ENCODE results near the gene FKBP14.

The FKBP14 gene, protein sequence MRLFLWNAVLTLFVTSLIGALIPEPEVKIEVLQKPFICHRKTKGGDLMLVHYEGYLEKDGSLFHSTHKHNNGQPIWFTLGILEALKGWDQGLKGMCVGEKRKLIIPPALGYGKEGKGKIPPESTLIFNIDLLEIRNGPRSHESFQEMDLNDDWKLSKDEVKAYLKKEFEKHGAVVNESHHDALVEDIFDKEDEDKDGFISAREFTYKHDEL

DNA sequence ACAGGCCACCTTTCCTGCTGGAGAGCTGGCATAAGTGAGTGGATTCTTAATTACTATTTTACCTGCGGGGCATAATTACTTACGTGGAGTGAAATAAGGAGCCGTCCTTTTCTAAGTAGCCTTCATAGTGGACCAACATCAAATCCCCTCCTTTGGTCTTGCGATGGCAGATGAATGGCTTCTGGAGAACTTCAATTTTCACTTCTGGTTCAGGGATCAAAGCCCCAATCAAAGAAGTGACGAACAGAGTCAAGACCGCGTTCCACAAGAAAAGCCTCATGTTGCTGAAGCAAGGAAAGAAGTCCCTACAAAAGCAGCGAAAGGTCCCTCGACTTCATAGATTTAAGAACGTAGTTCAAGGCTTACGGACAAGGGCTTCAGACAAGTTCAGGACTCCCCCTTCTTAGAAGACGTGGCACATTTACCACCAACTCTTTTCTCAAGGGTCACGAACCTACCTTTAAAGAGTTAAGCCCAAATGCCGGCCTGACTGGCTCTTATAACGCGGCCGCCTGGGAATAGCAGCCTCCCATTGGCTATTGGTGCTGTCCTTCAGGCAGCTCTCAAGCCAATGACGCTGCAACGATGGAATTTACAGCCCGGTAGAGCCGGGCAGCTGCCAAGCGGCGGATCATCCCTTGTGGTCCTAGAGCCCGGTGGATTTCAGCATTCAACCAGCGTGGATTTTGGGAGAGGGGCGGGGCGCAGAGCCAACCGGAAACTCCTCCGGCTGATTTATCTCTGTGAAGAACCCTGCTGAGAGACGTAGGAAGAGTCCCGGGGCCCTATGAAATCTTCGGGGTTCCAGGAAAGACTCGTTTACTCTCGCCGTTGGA lies at the start of gene FKBP14:
Gene FKBP14, minus strand, starts transcription at position 474 of the 836 bp plus-strand sequence. Its CDS starts 194 bp downstream, at position 280.
- peak; percentile 100 for DNase-seq

DNA sequence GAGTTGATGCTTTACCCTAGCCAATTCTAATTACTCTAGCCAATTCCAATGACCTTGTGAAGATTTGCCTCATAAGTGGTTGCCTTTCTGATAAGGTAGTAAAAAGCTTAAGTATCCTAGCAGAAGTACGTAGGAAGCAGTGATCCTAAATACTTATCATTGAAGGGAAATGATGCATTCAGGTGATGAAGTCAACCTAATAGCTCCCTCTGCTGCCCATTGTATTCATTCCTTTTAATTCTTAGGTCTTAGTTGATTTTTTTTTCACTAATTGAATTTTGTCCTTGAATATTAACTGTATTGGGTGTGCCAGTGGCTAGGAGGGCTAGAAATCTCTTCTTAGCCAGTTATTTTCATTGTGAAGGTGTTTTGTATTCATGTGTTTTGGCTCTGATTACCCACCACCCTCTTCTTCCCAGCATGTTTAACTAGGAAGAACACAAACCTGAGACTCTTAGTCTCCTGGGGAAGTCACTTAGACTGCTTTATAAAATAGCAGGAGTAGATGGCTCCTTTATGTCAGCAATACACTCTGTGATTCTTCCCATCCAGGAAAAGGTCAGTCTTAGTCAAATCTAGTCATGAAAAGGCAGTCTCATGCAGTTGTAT lies 48.0 kb upstream of the FKBP14 start:
- peak; percentile 86 for DNase-seq

DNA sequence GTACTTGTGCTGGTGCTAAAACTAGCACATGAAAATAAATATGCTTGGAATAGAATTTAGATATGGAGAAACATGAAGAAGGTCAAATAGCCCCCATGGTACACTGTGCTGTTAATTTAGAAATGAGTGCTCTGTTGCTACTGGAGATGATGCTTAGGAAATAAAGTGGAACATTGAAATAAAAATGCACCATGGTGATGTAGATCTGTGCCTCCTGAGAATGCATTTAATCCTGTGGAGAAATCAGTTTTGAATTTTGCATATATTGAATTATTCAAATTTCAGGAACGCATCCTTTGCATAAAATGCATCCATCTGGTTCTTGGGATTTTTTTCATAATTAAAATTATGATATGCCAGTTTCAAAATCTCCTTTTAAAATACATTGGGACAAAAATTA lies 46.2 kb upstream of the FKBP14 start:
- DNase-seq, result no peak

DNA sequence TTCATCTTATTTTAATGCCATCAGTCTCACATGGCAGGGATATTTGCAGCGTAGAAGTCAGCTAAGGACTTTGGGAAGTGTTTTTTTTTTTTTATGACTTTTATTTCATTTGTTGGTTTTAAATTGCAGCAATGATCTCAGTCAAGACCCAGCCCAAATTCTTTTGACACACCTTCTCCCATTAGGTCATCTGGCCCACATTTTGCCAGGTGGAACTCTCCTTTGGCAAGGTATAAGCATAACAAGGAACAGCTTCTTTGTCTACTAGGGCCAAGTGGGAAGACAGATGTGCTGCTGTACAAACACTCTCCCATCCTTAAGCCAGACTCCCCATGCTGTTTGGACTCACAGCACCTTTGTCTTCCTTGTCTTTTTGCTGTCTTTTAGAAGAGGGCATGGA lies 43.5 kb upstream of the FKBP14 start:
- no peak for DNase-seq

DNA sequence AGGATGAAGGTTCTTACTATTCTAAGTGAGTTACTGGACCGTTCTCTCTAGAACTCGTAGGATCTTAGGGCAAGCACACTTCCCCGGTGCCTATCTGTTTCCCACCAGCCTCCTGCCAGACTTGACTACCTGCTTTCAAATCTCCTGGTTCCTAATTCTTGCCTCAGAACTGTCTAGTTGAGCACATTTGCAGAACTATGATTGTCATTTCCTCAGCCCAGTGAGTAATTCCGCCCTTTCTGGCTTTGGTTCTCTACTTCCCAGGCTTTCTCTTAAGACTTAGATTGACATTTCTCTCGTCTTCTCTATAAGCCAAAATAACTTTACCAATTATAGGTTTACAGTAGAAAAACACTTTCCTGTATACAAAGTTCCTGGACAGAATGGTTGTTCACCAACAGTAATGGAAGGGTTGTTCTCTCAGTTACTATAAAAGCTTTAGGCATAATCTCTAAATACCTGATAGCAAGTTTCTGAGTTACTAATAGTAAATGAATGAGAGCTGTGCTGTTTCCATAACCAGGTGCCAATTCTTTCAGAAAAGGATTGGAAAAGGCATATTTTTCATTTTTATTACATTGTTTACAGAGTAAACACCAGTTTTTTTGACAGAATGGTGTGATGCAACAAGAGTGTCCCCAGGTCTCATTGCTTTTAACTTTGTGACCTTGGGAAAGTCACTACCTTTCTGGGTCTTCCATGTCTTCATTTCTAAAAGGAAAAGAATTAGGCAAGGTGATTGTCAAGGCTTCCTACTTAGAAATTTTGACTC lies 42.8 kb upstream of the FKBP14 start:
- DNase-seq, result no peak

DNA sequence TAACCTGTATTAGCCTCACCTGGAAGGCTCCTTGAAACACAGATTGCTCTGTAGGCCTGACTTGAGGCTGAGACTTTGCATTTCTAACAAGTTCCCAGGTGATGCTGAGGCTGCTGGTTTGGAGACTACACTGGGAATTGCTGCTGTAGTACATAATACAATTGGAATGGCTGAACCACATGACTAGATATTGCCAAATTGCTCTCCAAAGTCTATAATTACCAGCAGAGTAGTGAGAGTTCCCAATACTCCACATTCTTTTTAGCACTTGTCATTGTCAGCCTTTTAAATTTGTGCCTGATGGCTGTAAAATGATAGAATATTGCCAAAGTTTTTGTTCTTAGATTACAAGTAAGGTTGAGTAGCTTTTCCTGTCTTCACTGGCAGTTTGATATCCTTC lies 41.6 kb upstream of the FKBP14 start:
- DNase-seq, result no peak

DNA sequence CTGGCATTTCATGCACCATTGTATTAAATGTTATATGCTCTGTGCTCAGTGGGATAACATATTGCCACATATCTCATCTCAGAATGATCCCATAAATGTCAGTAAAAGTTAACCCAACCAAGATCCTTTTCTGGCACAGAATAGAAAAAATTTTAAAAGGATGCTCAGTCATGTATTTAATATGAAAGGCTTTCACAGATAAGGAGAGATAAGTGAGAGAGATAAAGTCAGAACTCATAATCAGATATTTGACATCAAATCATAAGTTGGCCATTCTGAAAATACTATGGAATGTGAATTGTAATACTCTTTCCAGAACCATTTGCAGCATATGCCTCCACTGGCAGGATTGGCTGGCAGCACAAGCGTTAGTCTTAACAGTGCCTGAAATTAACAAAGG lies 40.2 kb upstream of the FKBP14 start:
- no peak for DNase-seq

DNA sequence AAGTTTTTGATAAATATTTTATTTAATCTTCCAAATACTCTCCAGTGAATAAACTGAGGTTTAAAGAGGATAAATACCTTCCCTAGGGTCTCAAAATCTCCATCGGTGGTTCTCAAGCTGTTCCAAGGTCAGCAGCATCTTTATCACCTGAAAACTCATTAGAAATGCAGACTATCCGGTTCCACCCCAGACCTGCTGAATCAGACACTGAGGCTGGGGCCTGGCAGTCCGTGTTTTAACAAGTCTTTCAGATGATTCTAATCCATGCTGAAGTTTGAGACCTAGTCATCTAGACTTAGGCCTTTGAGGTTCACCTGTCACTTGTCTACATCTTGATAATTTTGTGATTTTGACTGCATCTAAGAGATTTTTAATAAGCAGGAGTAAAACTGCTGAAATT lies 39.2 kb upstream of the FKBP14 start:
- no peak for DNase-seq

DNA sequence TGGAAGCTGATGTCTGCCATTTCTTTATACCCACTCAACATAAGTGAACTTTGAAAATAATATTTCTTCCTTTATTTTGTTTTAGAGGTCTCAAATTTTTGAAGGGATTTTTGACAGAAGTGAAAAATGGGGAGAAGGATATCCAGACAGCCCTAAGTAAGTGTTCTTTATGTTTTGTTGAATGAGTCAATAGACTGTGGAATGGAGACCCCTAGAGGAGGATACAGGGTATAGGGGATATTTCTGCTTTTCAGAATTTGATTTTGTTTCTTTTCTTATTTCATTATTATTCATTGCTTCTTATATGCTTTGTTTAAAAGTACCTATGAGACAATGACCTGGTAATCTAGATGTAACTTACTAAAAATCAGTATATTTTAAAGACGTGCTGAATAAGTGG lies 36.1 kb upstream of the FKBP14 start:
- peak; percentile 69 for DNase-seq

DNA sequence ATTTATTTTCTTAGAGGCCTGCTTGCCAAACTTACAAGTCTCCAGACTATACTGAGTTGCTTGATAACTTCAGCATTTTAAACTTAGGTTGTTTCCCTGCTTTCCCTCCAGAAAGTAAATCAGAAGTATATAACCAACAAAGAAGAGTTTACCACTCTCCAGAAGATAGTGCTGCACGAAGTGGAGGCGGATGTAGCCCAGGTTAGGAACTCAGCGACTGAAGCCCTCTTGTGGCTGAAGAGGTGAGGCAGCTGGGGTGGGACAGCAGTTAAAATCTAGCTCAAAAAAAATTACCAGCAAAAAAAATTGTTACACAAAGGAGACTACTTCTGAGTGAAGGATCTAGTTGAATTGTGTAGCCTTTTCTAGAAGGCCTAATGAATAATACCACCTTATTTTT lies 35.3 kb upstream of the FKBP14 start:
- DNase-seq, result peak; percentile 44

DNA sequence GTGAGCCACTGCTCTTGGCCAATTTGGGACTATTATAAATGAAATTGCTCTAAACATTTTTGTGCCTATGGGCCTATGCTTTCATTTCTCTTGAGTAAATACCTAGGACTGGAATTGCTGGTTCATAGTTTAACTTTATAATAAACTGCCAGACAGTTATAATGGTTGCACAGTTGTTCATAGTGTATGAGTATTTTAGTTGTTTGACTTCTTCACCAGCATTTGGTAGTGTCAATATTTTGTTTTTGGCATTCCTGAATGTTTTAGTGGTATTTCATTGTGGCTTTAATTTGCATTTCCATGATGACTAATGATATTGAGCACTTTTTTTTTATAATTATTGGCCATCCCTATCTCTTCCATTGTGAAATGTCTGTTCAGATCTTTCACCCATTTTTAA lies 31.2 kb upstream of the FKBP14 start:
- DNase-seq, result no peak

DNA sequence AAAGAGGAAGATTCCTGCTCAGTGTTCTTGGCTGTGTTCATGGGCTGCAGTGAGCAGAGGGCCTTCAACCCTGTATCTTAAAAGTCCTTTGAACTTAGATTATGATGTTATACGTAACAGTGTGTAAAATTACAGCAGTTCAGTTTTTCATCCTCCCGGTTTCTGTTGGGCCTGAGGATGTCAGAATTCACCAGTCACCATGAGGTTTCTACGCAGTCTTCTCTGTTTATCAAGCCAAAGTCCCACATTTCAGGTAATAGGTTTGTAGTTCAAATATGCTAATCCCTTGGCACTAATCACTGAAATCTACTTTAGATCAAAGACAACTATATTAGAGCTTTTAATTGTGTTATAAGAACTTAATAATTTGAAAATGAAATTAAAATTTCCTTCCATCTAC lies 26.6 kb upstream of the FKBP14 start:
- DNase-seq, result no peak

DNA sequence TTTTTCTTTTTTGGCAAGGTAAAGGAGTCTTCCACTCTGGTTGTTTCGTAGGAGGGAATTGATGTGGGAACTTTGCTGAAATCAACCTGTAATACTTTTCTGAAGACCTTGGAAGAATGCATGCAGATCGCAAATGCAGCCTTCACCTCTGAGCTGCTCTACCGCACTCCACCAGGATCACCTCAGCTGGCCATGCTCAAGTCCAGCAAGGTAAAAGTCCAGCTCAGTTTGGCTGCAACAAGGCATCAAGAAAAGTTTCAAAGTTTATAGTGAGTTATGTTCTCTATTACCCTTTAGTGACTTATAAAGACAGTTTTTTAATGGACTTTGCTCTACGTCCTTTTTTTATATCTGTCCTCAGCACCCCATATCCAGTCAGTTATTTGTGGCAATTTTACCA lies 22.7 kb upstream of the FKBP14 start:
- no peak for DNase-seq

DNA sequence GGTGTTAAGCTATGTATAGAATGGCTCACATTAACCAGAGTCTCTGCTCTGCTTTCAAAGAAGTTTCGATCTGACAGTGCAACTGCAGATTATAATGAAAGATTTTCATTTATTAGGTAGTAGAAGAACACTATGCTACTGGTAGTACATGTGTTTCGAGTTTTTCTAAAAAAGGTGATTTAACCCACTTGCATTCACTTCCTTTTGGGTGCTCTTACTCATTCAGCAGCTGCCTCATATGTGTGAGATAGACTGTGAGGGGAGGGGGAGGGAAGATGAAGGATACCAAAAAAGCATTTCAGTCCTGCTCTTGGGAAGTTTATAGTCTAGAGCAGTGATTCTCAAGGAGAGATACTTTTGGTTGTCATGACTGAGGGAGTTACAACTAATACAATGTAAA lies 22.1 kb upstream of the FKBP14 start:
- DNase-seq, result no peak

DNA sequence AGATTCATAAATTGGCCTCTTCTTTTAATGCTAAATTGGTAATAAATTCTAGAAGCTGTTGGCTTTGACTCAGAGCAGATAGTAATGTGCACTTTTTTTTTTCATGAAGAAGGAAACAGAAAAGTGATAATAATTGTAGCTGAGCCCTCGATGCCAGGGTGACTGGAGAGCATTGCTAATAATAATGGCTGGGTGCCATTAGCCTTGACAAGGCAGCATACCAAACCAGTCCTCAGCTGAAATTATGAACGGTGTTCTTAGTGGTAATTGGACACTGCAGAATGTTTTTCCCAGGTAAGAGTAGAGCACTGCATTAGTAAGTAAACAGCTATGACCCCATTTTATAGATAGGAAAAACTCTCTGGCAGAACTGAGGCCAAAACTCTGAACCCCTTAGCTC lies 20.6 kb upstream of the FKBP14 start:
- DNase-seq, result no peak

DNA sequence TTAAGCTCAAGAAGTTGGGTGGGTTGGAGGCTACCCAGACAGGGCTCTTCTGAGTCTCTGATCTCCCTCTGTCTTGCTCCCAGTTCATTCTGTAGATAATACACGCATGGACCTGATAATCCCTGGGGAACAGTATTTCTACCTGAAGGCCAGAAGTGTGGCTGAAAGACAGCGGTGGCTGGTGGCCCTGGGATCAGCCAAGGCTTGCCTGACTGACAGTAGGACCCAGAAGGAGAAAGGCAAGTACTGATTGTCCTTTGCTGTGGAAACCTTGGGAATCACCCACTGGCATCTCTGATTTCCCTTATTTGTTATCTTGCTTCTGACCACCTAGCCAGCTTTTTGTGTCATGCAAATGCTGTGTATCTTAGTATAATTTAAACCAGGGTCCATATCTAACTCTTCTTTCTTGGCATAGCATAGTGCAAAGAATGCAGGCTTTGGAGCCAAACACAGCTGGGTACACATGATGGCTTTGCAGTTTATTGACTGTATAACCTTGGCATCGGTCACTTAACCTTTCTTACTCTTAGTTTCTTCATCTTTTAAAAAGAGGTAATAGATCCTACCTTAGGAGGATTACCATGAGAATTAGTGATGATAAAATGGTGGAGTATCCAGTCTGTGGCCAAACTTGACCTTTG lies 19.7 kb upstream of the FKBP14 start:
- DNase-seq, result no peak

DNA sequence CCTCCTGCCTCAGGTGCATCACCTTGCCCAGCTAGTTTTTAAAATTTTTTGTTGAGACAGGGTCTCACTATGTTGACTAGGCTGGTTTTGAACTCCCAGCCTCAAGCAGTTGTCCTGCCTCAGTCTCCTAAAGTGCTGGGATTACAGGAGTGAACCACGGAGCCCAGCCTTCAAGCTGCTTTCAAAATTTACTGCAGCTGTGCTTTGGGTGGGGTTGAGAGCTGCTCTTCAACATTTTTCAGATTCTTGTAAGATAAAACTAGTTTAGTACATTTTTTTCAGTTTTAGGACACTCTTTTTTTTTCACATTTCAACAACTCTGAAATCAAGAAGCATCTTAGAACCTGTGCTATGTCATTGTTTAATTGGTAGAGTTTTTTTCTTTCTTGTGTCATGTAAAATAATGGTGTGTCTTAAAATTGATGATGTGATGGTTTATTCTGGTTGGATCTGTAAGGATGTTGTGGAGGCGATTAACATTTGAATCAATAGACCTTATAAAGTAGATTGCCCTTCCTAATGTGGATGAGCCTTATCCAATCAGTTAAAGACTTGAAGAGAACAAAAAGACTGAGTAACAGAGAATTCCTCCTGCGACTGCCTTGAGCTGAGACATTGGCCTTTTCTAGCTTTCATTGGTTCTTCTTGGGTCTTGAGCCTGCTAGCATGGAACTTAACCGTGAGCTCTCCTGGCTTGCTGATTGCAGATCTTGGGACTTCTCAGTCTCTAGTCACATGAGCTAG lies 15.2 kb upstream of the FKBP14 start:
- no peak for DNase-seq

DNA sequence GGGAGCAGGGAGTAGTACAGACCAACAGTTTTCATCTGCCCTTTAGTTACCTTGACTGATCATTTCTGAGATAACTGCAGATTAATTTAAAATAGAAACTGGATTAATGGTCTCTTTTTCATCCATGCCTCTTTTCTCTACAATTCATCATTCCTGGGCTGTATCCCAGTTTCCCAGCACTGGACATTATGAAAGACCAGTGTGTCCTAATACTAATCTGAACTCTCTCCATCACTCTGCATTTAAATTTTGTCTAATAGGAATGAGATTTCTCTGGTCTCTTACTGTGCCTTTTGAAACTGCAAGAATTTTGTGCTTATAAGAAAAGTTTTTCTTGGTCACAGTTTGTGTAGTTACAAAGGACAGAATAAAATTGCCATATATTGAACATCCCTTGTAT lies 14.4 kb upstream of the FKBP14 start:
- DNase-seq, result no peak

DNA sequence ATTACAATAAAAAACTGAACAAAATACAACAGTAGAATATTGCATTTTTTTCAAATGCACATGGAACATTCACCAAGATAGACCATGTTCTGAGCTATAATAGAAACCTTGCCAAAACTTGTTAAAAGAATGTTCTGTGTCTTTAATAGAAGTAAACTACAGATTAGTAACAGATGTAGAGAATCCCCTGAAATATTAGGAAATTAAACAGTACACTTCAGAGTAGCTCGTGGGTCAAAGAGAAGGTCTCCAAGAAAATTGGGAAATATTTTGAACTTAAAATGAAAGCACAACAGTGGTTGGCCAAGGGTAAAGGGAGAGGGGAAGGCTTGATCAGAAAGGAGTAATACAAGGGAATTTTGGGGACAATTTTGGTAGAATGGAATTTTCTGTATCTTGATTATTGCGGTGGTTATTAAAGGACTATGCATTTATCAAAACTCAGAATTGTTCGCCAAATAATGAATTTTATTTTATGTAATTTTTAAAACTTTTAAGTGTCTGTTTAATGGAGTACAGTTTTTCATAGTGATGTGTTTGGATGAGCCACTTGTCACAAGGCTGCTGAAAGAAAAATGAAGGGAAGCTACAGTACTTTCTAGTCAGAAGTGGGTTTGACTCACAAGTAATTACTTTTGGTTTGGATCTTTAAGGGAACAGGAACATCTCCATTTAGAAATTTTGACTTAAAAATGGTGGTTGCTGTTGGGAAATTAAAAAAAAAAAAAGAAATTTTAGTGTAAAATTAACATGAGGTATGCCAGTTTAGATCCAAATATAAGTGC lies 11.9 kb upstream of the FKBP14 start:
- DNase-seq, result no peak

DNA sequence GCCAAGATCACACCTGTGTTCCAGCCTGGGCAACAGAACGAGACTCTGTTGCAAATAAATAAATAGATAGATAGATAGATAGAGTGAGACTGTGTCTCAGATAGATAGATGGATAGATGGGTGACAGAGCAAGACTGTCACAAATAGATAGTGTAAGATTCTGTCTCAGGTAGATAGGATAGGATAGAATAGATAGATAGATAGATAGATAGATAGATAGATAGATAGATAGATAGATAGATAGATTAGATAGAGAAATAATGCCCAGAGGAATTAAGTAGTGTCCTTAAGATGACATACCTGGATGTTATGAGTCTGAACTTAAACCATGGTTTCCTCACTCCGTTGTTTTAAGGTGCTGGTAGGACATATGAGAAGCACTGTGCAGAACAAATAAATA lies 9.7 kb upstream of the FKBP14 start:
- DNase-seq, result no peak

DNA sequence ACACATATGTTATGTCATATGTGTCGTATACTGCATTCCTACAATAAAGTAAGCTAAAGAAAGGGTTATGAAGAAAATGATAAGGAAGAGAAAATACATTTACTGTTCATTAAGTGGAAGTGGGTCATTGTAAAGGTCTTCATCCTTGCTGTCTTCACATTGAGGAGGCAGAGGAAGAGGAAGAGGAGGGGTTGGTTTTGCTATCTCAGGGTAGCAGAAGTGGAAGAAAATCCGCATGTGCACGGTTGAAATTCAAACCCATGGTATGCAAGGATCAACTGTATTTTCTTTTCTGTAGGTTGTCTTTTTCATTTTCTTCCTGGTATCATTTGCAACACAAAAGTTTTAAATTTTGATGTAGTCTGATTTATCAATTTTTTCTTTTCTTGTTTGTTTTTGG lies 8.0 kb upstream of the FKBP14 start:
- no peak for DNase-seq
